Measurements from ENCODE around the gene P2RX1.
A peak's percentile ranks its signal among the peaks of the same experiment; 100 is the strongest.
"Not testable (repeated sequence)": the region's sequence is repeated elsewhere in the genome, so short reads cannot be mapped to it uniquely, and the experiment has no call there.

Gene P2RX1

GRCh38 chr17:3885271-3885670 lies 31.0 kb downstream of the P2RX1 start:
- no peak for DNase-seq

GRCh38 chr17:3884188-3884587 lies 32.1 kb downstream of the P2RX1 start:
- no peak for DNase-seq

GRCh38 chr17:3882276-3882675 lies 34.0 kb downstream of the P2RX1 start:
- DNase-seq: no peak

- no peak for DNase-seq
Measured at GRCh38 chr17:3880983-3881382, 35.3 kb downstream of the P2RX1 start.

GRCh38 chr17:3879591-3880417 lies 36.5 kb downstream of the P2RX1 start:
- DNase-seq: no peak

GRCh38 chr17:3879186-3879585 lies 37.1 kb downstream of the P2RX1 start:
- peak; percentile 72 for DNase-seq

- DNase-seq: no peak
Measured at GRCh38 chr17:3877220-3877619, 39.0 kb downstream of the P2RX1 start.

GRCh38 chr17:3875317-3875716 lies 40.9 kb downstream of the P2RX1 start:
- DNase-seq: no peak

GRCh38 chr17:3873862-3874261 lies 42.4 kb downstream of the P2RX1 start:
- DNase-seq: no peak

GRCh38 chr17:3870871-3871306 lies 45.4 kb downstream of the P2RX1 start:
- DNase-seq: no peak

GRCh38 chr17:3867606-3868005 lies 48.7 kb downstream of the P2RX1 start:
- DNase-seq: no peak

- no peak for DNase-seq
Measured at GRCh38 chr17:3867106-3867505, 49.2 kb downstream of the P2RX1 start.

GRCh38 chr17:3866276-3866675 lies 50.0 kb downstream of the P2RX1 start:
- no peak for DNase-seq

GRCh38 chr17:3865176-3865575 lies 51.1 kb downstream of the P2RX1 start:
- DNase-seq: no peak

GRCh38 chr17:3864534-3864933 lies 51.7 kb downstream of the P2RX1 start:
- no peak for DNase-seq

- DNase-seq: no peak
Measured at GRCh38 chr17:3861761-3862681, 54.2 kb downstream of the P2RX1 start.

- no peak for DNase-seq
Measured at GRCh38 chr17:3860939-3861700, 55.1 kb downstream of the P2RX1 start.

GRCh38 chr17:3859940-3860339 lies 56.3 kb downstream of the P2RX1 start:
- no peak for DNase-seq

- DNase-seq: no peak
Measured at GRCh38 chr17:3857261-3858105, 58.8 kb downstream of the P2RX1 start.

GRCh38 chr17:3854204-3854603 lies 62.1 kb downstream of the P2RX1 start:
- not testable (repeated sequence) for DNase-seq

- DNase-seq: no peak
Measured at GRCh38 chr17:3852561-3852960, 63.7 kb downstream of the P2RX1 start.

GRCh38 chr17:3851461-3852100 lies 64.7 kb downstream of the P2RX1 start:
- DNase-seq: no peak
